GM19238 (cell line): ENCODE data around the gene SARS1.

Experiments
- DNase-seq: peaks from one replicate; pipeline ENCODE4 v3.0.0; 2011; ENCODE audit warnings: low spot score; ENCODE audit not compliant: insufficient read length

SARS1 gene

GRCh38 chr1:109249654-109250401 is 36.1 kb downstream of the SARS1 start:
- DNase-seq = no peak

- no peak for DNase-seq
Observed at GRCh38 chr1:109250454-109251276, 36.9 kb downstream of the SARS1 start.

DNA sequence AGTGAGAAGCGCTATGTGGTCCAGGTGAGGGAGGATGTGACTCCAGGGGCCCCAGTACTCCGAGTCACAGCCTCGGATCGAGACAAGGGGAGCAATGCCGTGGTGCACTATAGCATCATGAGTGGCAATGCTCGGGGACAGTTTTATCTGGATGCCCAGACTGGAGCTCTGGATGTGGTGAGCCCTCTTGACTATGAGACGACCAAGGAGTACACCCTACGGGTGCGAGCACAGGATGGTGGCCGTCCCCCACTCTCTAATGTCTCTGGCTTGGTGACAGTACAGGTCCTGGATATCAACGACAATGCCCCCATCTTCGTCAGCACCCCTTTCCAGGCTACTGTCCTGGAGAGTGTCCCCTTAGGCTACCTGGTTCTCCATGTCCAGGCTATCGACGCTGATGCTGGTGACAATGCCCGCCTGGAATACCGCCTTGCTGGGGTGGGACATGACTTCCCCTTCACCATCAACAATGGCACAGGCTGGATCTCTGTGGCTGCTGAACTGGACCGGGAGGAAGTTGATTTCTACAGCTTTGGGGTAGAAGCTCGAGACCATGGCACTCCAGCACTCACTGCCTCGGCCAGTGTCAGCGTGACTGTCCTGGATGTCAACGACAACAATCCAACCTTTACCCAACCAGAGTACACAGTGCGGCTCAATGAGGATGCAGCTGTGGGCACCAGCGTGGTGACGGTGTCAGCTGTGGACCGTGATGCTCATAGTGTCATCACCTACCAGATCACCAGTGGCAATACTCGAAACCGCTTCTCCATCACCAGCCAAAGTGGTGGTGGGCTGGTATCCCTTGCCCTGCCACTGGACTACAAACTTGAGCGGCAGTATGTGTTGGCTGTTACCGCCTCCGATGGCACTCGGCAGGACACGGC is 37.8 kb downstream of the SARS1 start:
- no peak for DNase-seq

DNA sequence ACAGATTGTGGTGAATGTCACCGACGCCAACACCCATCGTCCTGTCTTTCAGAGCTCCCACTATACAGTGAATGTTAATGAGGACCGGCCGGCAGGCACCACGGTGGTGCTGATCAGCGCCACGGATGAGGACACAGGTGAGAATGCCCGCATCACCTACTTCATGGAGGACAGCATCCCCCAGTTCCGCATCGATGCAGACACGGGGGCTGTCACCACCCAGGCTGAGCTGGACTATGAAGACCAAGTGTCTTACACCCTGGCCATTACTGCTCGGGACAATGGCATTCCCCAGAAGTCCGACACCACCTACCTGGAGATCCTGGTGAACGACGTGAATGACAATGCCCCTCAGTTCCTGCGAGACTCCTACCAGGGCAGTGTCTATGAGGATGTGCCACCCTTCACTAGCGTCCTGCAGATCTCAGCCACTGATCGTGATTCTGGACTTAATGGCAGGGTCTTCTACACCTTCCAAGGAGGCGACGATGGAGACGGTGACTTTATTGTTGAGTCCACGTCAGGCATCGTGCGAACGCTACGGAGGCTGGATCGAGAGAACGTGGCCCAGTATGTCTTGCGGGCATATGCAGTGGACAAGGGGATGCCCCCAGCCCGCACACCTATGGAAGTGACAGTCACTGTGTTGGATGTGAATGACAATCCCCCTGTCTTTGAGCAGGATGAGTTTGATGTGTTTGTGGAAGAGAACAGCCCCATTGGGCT is 38.6 kb downstream of the SARS1 start:
- DNase-seq = no peak

GRCh38 chr1:109252893-109253802 is 39.4 kb downstream of the SARS1 start:
- DNase-seq = no peak

- DNase-seq = no peak
Observed at GRCh38 chr1:109253803-109254620, 40.3 kb downstream of the SARS1 start.

GRCh38 chr1:109254621-109255096 is 40.9 kb downstream of the SARS1 start:
- DNase-seq = no peak

GRCh38 chr1:109255097-109255651 is 41.5 kb downstream of the SARS1 start:
- DNase-seq = no peak

- no peak for DNase-seq
Observed at GRCh38 chr1:109255678-109256077, 42.0 kb downstream of the SARS1 start.

DNA sequence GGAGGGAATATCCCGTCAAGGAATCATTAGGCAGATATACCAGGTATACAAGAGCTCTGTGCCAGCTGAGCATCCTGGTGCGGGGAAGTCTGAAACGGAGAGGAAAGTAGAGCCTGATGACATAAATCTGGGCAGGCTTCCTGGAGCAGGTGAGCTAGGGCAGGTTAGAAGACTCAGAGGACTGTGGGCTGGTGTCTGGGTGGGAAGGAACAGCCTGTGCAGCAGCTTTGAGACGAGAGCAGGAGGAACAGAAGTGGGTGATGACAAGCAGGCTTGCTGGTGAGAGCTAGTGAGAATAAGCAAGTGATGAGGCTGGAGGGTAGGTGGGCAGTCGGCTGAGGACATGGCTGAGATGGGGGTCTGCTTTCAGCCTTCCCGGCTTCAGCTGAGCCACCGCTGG is 42.4 kb downstream of the SARS1 start:
- no peak for DNase-seq

DNA sequence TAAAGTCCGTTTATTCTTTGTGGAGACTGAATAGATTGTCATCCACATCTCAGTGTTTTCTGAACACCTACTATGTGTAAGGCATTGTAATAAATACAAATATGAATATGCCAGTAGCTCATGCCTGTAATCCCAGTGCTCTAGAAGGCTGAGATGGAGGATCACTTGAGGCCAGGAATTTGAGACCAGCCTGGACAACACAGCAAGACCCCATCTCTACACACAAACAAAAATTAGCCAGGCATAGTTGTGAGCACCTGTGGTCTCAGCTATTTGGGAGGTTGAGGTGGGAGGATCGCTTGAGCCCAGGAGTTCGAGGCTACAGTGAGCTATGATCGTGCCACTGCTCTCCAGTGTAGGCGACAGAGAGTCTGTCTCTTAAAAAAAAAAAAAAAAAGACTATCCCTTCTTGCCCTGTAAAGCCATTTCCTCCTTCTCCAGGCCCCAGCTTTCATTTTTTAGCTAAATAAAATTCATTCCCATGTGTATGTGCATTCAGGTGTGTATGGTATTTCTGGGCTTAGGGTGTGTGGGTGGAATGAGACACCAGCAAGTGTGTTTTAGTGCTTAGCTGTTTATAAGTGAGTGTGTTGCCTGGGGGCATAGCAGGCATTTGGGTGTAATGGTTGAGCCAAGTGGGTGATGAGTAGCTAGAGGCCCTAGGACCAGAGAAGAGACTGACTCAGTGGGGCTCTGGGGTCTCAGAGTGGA is 43.4 kb downstream of the SARS1 start:
- DNase-seq = no peak

- DNase-seq = no peak
Observed at GRCh38 chr1:109257682-109258421, 44.1 kb downstream of the SARS1 start.

GRCh38 chr1:109258481-109259466 is 45.1 kb downstream of the SARS1 start:
- no peak for DNase-seq

GRCh38 chr1:109259674-109260557 is 46.2 kb downstream of the SARS1 start:
- DNase-seq = no peak

GRCh38 chr1:109261006-109261405 is 47.3 kb downstream of the SARS1 start:
- DNase-seq = no peak
